ENCODE data around the gene PPARGC1A.

PPARGC1A gene

DNA sequence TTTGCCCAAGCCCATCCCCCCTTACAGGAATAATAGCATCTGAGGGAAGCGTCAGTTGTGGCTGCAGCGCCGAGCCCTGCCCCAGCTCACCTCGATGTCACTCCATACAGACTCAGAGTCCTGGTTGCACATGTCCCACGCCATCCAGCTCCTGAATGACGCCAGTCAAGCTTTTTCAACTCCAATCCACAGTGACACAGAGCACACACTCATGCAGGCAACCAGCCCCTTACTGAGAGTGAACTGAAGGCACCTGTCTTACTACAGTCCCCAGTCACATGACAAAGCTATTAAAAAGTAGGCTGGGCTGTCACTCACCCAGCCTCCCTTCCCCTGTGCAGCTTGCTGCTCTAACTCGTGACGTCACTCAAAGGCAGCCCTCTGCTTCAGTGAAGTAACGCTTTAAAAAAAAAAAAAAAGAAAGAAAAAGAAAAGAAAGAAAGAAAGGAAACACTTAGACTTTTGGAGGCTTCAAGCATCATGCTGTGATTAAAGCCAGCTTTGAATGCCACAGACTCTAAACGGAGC, at the start of gene PPARGC1A:
Gene PPARGC1A (minus strand): TSS at position 234 of the 528 bp plus-strand sequence. CDS start 90 bp downstream, at position 144.
- no peak for DNase-seq

DNA sequence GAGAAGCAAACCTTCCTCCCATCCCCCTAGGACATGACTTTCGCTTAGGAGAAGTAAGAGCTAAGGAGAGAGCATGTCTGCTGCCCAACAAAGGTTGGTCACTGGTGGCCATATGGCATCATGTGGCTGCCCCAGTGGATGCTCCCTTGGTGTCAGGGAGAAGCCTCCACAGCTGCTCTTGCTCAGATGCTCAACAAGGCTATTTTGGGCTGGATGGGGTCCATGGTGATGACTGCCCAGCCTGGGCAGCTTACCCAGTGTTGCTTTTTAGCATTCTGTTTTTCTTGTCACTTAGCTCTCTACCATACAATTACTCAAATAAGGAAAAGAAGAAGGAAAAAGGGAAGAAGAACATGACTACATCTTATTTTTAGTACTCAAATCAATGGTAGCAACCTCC, 48.9 kb upstream of the PPARGC1A start:
- DNase-seq: no peak

DNA sequence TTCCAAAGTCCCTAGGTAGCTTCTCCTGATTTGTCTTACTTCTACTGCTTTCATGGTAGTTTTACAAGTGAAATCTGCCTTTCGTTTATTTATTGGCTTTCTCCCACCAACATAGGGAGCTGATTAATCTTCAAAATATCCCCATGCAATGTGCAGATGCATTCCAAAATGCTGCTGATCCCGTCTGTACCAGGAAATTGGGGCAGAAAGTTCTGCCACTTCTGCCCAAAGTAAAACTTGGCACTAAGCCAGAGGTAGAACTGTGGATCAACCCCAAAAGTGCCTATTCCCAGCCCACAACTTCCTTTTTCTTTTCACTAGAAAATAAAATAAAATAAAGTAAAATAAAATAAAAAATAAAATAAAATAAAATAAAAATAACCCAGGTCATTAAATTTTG, 47.3 kb upstream of the PPARGC1A start:
- no peak for DNase-seq

DNA sequence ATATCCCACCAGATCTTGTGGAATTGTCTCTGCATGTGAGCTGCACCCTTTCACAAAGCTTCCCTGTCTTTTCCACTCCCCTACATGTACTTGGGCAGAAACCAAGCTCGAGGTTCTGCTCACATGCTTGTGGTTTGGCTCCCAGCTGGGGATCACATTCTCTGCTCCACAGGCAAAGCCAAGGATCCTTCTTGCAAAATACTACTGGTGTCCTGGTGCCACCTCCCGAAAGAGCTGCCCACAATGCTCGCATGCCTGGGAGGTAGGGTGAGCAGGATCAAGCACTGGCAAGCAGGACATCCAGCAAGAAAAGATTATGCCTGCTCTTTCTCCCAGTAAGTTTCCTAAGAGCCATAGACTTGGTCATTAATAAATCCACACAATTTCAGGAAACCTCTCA, 45.1 kb upstream of the PPARGC1A start:
- no peak for DNase-seq

GRCh38 chr4:23934223-23934622, 44.4 kb upstream of the PPARGC1A start:
- DNase-seq: no peak

GRCh38 chr4:23932901-23933308, 43.1 kb upstream of the PPARGC1A start:
- DNase-seq: no peak

DNA sequence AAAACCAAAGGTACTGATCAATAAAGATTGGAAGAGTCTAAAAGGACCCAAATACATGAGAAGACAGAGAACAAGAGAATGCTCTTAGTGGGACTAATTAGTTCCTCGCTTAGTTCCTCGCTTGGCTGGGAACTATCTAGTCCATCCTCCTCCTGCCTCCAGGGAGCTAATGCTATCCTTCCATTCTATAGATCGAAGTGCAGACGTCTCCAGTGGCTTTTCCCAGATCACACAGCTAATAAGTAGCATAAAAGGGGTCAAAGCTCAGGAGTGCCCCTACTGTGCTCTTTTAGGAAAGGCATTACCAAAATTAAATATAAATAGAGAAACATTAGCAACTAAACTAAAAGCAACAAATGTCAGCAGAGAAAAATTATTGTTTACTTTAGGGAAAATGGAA, 42.3 kb upstream of the PPARGC1A start:
- no peak for DNase-seq

DNA sequence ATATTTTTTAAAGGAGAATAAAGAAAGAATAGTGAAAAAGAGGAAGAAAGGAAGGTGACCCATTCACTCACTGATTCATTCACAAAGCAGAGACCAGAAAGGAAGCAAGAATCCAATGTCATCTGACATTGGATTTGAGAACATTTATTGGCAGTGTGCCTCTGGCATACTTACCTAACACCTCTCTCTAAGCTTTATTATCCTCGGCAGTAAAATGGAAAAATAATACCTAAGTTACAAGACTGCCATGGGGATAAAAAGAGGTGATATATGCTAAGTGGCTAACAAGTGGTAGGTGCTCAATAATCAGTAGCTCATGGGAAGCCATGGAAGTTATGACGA, 41.6 kb upstream of the PPARGC1A start:
- no peak for DNase-seq

GRCh38 chr4:23930750-23931488, 41.1 kb upstream of the PPARGC1A start:
- DNase-seq: peak; percentile 7

DNA sequence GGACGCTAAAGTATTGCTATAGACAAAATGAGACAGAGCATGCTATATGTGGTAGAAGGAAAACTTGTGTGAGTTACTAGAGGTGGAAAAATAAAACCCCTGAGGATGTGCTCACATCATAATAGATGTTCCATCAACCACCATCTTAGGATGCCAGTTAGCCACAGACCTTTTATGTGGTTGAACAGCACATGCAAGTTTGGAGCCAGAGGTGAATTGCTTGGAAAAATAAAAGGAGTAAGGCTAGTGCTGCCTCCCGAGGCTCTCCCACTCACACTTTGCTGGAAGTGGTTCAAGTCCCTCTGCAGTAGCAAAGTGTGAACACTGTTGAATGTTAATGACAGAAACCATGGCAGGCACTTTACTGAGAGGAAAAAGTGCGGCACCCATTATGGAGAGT, 39.4 kb upstream of the PPARGC1A start:
- no peak for DNase-seq

DNA sequence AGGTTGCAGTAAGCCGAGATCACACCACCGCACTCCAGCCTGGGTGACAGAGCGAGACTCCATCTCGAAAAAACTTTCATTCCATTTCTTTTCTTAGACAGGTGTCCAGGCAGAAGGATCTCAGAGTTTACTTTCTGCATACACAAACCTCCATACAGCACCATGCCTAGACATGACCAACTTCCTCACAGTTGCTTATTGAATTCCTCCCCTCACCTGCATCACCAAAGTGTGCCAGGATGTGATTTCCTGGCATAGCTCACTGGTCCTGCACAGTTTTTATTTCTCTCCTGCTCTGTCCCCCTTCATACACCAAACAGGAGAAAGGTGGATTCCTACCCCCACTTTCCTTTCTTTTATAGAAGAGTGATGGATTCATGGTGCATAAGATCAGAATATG, 34.7 kb upstream of the PPARGC1A start:
- no peak for DNase-seq

DNA sequence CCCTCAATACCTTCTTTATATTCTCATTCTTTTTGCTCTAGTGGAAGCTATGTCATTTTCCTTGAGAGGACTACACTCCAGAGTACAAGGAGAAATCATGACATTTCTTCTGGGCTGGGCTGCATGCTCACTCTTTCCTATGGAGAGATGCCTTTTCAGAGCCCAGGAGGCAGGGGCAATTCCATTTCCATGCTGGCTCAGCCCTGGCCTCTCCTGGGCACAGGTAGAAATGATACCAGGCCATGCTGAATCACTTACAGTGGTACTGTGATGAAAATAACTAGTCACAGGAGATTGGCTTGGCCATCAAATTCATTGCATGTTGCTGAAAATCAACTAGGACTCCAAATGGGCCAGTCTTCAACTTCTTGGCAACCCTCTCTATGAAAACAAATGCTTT, 34.0 kb upstream of the PPARGC1A start:
- no peak for DNase-seq

DNA sequence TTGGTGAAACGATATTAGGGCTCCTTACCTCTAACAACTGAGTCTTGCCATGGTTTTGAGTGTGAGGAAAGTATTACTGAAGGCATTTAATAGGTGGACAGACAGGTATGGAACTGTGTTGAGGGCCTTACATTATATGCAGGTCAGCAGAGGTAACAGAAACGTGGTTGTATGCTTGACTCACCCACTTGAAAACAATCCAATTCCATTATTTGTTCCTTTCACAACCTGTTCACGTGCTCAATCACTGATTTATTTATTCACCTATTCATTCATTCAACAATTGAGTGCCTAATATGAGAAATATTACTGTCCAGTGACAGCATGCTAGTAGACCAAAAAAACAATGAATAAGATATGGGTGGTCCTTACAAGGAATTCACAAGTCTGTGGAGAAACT, 33.3 kb upstream of the PPARGC1A start:
- no peak for DNase-seq

- no peak for DNase-seq
These were observed 32.8 kb upstream of the PPARGC1A start for GRCh38 chr4:23922541-23923111.

DNA sequence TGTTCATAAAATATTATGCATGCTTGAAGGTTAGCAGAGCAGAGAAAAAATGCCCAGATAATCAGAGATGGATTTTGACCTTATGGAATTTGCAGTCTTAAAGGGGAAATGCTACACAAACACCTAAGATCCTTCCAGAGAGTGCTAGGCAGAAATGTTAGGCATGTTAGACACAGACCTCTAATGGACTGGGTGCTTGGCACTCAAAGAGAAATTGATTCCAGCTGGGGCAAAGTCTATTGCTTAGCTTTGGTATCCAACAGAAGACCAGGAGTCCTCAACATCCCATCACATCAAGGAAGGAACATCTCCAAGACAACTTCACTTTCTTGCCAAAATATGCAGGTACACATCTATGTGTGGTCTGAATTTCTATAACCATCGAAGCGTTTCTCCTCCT, 32.2 kb upstream of the PPARGC1A start:
- no peak for DNase-seq

DNA sequence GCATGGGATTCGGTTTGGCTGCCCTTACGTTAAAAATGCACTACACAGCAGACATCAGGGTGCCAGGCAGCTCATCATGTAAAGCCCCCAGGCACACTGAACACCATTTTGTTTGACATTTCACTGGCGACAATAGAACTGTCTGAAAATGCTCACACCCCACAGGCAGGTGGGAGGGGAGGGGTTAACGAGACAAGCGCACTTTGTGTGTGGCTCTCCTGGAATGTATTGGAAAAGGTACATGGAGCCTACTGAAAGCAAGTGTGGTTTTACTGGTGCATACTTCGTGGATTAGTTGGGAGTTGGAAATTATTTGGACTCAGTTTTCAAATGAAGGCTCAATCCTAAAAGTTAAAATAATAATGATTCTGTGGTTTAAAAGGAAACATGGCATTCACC, 31.6 kb upstream of the PPARGC1A start:
- DNase-seq: no peak

DNA sequence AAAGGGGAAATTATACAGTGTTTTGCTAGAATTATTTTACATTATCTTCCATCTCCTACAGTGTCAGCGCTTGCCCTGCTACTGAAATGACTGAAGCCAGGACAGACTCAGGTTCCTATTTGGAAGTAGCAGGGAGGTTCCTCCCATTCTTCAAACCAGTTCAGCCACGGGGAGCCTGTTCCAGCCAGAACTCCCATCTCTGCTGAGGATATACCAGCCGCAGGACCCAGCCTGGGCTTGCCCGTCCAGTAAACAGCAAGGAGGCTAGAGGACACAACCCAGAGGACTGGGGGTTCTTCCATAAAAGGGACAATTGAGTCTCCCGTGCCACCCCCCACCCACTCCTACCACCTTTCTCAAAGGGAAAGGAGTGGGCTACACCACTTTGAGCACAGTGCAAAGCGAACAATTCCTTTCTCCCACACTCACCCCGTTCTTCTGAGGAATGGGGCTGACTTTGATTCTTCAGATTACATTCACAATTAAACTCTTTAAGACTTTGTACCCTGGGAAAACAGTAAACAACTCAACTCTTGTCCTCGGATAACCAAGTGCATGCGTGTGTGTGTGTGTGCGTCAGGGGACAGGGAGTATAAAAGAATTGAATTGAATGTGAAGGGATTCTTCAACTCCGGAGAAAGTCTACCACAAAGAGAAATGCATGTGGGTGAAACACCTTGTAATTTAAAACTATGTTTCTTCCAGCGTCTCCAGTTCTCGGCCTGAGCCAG, 31.0 kb upstream of the PPARGC1A start:
- DNase-seq: no peak

DNA sequence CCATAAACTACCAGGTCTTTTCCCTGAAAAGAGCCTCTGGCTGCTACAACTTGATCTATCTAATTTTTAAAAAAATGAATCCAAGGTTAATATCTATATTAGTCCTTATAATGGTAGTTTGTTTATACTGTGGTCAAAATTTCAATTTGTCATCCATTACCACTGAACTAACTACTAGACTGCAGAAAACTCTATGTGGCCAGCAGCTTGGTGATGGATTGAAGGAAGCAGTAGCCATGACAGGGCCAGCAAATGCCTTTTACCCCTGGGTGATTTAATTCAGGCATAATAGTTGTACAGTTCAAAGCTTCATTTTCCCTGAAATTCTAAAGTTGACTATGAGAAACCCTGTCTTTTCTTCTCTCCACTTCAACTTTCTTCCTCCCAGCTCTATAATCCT, 30.4 kb upstream of the PPARGC1A start:
- no peak for DNase-seq

DNA sequence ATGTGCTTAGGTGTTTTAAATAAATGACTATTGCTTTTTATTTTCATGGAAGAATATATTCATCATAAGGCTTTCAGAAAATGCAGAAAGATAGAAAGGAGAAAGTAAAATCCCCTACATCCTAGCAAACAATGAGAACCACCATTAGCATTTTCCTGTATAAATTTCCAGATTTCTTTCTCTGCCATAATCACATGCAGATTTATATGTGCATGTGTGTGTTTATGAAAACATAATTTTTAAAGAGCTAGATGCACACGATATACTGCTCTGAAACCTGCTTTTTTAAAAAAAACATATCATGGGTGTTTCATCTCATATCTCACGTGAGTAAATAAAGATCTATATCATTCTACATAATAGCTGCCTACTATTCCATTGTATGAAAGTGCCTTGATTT, 26.4 kb upstream of the PPARGC1A start:
- no peak for DNase-seq

DNA sequence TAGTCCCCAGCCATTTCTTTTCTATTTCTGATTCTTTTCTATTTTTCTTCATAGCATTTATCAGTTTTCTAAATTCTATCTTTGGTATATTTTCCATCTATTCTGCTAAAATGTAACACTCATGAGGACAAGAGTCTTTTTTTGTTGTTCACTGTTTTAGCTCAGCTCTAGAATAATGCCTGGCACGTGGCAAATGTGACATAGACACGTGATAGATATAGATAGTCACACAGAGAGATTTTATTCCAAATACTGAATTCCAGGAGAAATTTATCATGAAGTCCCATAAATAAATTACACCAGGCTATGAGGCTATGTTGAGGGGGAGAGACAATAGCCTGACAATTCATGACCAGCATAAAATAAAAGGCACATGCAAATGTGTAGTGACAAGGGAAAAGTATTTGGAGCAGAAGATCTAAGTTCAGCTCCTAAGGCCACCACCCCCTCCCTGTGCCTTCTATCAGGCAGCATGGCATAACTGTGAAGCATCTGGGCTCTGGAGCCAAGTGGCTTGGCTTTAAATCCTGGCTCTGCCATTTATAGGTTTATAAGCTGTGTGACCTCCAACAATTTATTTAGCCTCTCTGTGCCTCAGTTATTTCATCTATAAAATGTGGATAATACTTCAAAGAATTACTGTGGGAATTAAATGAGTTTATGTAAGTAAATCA, 25.7 kb upstream of the PPARGC1A start:
- no peak for DNase-seq

DNA sequence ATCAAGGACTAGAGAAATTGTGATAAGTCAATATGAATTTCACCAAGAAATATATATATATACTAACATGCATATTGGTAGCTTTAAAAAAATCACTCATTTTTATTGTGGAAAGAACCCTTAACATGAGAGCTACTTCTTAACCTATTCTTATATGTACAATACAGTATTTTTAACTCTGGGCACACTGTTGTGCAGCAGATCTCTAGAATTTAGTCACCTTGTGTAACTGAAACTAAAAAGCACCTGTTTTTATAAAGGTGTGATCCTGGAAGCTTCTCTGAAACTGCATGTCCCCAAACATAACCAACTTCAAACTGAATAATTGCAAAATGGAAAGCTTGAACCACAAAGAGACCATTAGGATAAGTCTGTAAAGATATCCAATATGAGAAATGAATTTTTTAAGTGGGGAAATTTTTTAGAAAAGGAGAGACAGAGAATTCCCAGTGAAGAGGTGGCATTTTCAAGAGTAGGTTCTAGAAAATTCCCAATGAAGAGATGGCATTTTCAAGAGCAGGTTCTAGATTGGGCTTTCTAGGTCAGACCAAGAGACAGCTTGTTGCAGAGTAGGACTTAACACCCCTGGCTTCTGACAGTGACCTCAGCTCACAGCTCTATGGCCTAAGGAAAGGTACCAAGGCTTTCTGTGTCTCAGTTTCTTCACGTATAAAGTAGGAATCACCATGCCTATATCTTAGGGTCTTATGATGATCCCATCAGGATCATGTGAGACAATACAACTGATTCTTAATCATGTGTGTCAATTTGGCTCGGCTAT, 22.0 kb upstream of the PPARGC1A start:
- no peak for DNase-seq

DNA sequence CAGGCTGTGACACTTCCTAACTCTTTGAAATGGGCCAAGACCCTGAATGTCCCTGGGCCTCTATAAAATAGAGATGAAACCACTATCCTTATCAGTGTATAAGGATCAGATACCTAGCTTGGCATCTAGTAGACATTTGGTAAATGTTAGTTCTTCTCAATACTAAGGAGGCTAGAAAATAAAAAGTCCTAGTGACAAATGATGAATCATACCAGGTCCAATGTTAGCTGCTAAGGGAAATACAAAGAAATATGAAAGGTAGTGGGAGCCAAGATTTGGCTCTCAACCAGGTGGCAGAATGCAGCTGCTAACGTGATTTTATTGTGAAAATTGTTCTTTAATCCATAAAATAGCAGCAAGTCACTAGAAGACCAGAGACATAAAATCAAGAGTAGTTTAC, 19.8 kb upstream of the PPARGC1A start:
- no peak for DNase-seq

- DNase-seq: no peak
These were observed 17.0 kb upstream of the PPARGC1A start for GRCh38 chr4:23906839-23907238.

All from hematopoietic multipotent progenitor cell treated with erythropoietin and hydrocortisone succinate and interleukin-3 and kit ligand, for 6 days (in vitro differentiated cells).